ENCODE measurements around the gene PACSIN1. TPM values are rescaled to one million over a fixed set of nuclear protein-coding genes. Genes with fewer than 3 reads are reported as not detected.

The PACSIN1 gene
- total RNA-seq, 4 donors from 2014 or later: 0.11 to 0.40 TPM; not detected in 2

- WGBS: no CpG with 5 or more reads among the region's 3 CpGs
- H3K9me3 ChIP-seq: no peaks in the 10 kb centered on the region
- no peak for TF ChIP-seq POLR2AphosphoS5 (IDR thresholded peaks at IDR 0.05)
- TF ChIP-seq EP300 (IDR thresholded peaks at IDR 0.05): no peak
- no peak for TF ChIP-seq POLR2A (IDR thresholded peaks at IDR 0.05)
- TF ChIP-seq CTCF (IDR thresholded peaks at IDR 0.05): no peak
- DNase-seq (ENCODE audit: low spot score in 2 of 2): no peak
- H3K4me1 ChIP-seq: no peaks in the 10 kb centered on the region
- H3K27me3 ChIP-seq: no peaks in the 10 kb centered on the region
- no peaks in the 10 kb centered on the region for H3K36me3 ChIP-seq
- H3K27ac ChIP-seq: no peak overlapping the region
- no peak overlapping the region for H3K4me3 ChIP-seq
Observed at GRCh38 chr6:34575326-34575725, 109.5 kb downstream of the PACSIN1 start.

DNA sequence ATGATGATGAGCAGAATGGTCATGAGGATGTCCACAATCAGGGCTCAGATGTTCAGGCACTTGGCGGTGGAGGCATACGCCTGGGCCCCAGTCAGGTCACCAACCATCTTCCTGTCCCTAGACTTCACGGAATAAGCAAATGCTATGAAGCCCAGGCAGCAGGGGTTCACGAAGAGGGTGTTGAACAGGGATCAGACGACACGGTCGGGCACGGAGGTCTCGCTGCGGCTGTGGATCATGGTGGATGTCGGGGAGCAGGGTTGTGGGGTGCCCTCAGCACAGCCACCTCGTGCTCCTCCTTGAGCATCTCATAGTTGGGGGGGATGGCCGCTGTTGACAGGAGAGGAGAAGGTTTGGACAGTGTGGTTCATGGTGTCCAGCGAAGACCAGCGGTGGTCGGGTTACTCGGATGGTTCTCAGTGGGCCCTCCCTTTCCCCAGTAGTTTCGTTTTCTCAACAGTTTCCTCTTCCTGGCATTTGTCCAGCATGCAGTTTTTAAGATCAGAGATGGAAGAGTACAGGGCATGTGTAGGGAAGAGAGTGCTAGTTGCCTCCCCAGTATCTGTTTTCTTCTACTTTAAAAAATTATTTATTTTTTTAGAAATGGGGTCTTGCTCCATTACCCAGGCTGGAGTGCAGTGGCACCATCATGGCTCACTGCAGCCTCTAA lies 110.5 kb downstream of the PACSIN1 start:
- WGBS: 81% methylated on average over 18 of the region's 18 CpGs
- H3K4me1 ChIP-seq: no peaks in the 10 kb centered on the region
- TF ChIP-seq POLR2AphosphoS5 (IDR thresholded peaks at IDR 0.05) (no peak), EP300 (IDR thresholded peaks at IDR 0.05) (no peak), CTCF (IDR thresholded peaks at IDR 0.05) (no peak), POLR2A (IDR thresholded peaks at IDR 0.05) (no peak)
- DNase-seq (ENCODE audit: low spot score in 2 of 2): no peak
- no peaks in the 10 kb centered on the region for H3K9me3 ChIP-seq
- H3K27me3 ChIP-seq: no peaks in the 10 kb centered on the region
- no peaks in the 10 kb centered on the region for H3K36me3 ChIP-seq
- no peak overlapping the region for H3K4me3 ChIP-seq
- no peak overlapping the region for H3K27ac ChIP-seq

- no peak for DNase-seq (ENCODE audit: low spot score in 2 of 2)
- Histone ChIP-seq H3K27me3 (no peaks in the 10 kb centered on the region), H3K4me3 (no peak overlapping the region), H3K36me3 (no peaks in the 10 kb centered on the region), H3K4me1 (no peaks in the 10 kb centered on the region), H3K27ac (no peak overlapping the region), H3K9me3 (no peaks in the 10 kb centered on the region)
- 93% methylated on average over 7 of the region's 7 CpGs for WGBS
- TF ChIP-seq CTCF (IDR thresholded peaks at IDR 0.05): no peak
- no peak for TF ChIP-seq POLR2AphosphoS5 (IDR thresholded peaks at IDR 0.05)
- no peak for TF ChIP-seq POLR2A (IDR thresholded peaks at IDR 0.05)
- no peak for TF ChIP-seq EP300 (IDR thresholded peaks at IDR 0.05)
Observed at GRCh38 chr6:34578445-34579262, 112.8 kb downstream of the PACSIN1 start.

DNA sequence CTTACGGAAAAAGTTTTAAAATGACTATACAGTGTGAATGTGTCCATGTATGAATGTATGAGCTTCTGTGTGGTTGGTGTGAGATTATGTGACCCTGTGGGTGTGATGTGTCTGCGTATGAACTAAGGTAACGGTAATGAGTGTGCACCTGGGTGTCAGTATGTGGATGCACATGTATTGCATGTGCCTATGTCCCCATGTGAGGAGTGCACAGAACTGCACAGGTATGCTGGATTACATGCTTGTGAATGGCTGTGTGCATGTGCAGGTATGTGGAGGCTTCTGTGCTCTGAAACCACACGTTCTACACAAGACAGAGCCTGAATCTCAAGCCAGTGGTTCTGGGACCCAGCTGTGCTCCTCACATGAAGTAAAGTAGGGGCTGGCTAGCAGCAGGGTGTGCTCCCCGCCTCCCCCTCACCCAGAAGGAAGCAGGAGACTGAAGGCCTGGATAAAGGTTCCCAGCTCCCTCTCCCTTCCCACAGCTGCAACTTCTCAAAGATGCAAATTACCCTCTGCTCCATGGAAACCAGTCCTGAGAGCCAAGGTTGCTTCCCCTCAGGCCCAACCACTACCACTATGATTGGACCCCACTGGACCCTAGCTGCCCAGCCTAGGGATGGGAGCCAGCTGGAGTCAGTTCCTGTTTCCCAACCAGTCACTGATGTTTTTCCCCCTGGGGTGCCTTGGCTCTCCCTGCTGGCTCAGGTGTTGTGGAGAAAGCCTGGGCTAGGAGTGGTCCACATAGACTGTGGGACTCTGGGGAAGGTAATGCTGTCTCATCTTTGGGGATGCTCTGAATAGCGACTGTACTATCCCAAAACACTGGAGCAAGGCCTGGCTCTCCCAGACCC lies 115.1 kb downstream of the PACSIN1 start:
- TF ChIP-seq EP300 (IDR thresholded peaks at IDR 0.05) (no peak), POLR2A (IDR thresholded peaks at IDR 0.05) (no peak), POLR2AphosphoS5 (IDR thresholded peaks at IDR 0.05) (no peak)
- H3K4me1 ChIP-seq: peaks cover 2% of the 10 kb centered on the region
- DNase-seq (ENCODE audit: low spot score in 2 of 2): no peak
- H3K9me3 ChIP-seq: no peaks in the 10 kb centered on the region
- H3K36me3 ChIP-seq: no peaks in the 10 kb centered on the region
- no peak overlapping the region for H3K27ac ChIP-seq
- WGBS: 76% methylated on average over 5 of the region's 6 CpGs
- H3K27me3 ChIP-seq: no peaks in the 10 kb centered on the region
- H3K4me3 ChIP-seq: no peak overlapping the region

DNA sequence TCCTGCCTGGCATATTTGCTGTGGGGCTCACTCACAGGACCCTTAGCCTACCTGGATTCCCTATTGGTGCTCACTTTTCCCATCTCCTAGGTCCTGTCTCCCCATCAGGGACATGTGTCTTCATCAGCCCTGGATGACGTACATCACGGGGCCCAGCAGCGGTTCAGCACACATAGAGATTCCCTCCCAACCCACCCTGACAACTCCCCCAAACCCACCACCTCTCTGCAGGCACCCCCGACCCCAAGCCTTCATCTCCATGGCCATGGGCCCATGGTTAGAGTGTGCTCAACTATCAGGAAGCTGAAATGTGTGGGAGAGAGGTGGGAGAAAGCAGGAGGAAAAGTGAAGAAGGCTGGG lies 115.7 kb downstream of the PACSIN1 start:
- peaks cover 2% of the 10 kb centered on the region for H3K36me3 ChIP-seq
- WGBS: 96% methylated on average over 4 of the region's 4 CpGs
- no peak overlapping the region for H3K27ac ChIP-seq

More for the DNA sequence above, 115.7 kb downstream of the PACSIN1 start:
- Histone ChIP-seq H3K27me3 (no peaks in the 10 kb centered on the region), H3K4me1 (peaks cover 2% of the 10 kb centered on the region), H3K4me3 (no peak overlapping the region), H3K9me3 (no peaks in the 10 kb centered on the region)
- no peak for DNase-seq (ENCODE audit: low spot score in 2 of 2)
- TF ChIP-seq CTCF (IDR thresholded peaks at IDR 0.05) (no peak), EP300 (IDR thresholded peaks at IDR 0.05) (no peak), POLR2A (IDR thresholded peaks at IDR 0.05) (no peak), POLR2AphosphoS5 (IDR thresholded peaks at IDR 0.05) (no peak)
